Stimulated activated CD8-positive, alpha-beta memory T cell treated with anti-CD3 and anti-CD28 coated beads, Interleukin-4, amount 100 ng/mL, for 24 hours (primary cell): ENCODE data around the gene COL15A1.
A peak's percentile ranks its signal among the peaks of the same experiment; 100 is the strongest.

Source experiments
- DNase-seq: peaks from one replicate; pipeline ENCODE4 v3.0.0-alpha.2; 2020; ENCODE audit warnings: low read depth

The COL15A1 gene

GRCh38 chr9:99056886-99057664 is 113.4 kb downstream of the COL15A1 start:
- no peak for DNase-seq

GRCh38 chr9:99057665-99058625 is 114.2 kb downstream of the COL15A1 start:
- DNase-seq, result peak; percentile 56

- no peak for DNase-seq
Observed at GRCh38 chr9:99058964-99059921, 115.5 kb downstream of the COL15A1 start.

GRCh38 chr9:99060621-99061020 is 116.9 kb downstream of the COL15A1 start:
- no peak for DNase-seq

GRCh38 chr9:99062549-99062948 is 118.8 kb downstream of the COL15A1 start:
- DNase-seq, result no peak

GRCh38 chr9:99063522-99063921 is 119.8 kb downstream of the COL15A1 start:
- DNase-seq, result no peak

GRCh38 chr9:99066571-99066970 is 122.9 kb downstream of the COL15A1 start:
- no peak for DNase-seq

- no peak for DNase-seq
Observed at GRCh38 chr9:99069075-99069474, 125.4 kb downstream of the COL15A1 start.

GRCh38 chr9:99069546-99069945 is 125.8 kb downstream of the COL15A1 start:
- DNase-seq, result no peak

GRCh38 chr9:99070681-99071080 is 127.0 kb downstream of the COL15A1 start:
- DNase-seq, result no peak

GRCh38 chr9:99071313-99072039 is 127.8 kb downstream of the COL15A1 start:
- no peak for DNase-seq

- no peak for DNase-seq
Observed at GRCh38 chr9:99072040-99072394, 128.3 kb downstream of the COL15A1 start.

GRCh38 chr9:99073347-99073746 is 129.6 kb downstream of the COL15A1 start:
- DNase-seq, result no peak

- no peak for DNase-seq
Observed at GRCh38 chr9:99073985-99074901, 130.5 kb downstream of the COL15A1 start.

GRCh38 chr9:99074902-99075245 is 131.2 kb downstream of the COL15A1 start:
- no peak for DNase-seq

- DNase-seq, result no peak
Observed at GRCh38 chr9:99075246-99075912, 131.7 kb downstream of the COL15A1 start.

GRCh38 chr9:99076030-99076429 is 132.3 kb downstream of the COL15A1 start:
- no peak for DNase-seq

- DNase-seq, result no peak
Observed at GRCh38 chr9:99076483-99077171, 132.9 kb downstream of the COL15A1 start.

- DNase-seq, result no peak
Observed at GRCh38 chr9:99078717-99079116, 135.0 kb downstream of the COL15A1 start.
